ENCODE data around the gene VSIG10. TPM values are rescaled to one million over a fixed set of nuclear protein-coding genes. Genes with fewer than 3 reads are reported as not detected.

Gene VSIG10
- total and polyA plus RNA-seq, 5 donors from 2014 or later: 0.64 to 3.1 (median 1.8) TPM

GRCh38 chr12:118063576-118064391 is 40.0 kb downstream of the VSIG10 start:
- peak overlapping the region; percentile 71 to 94 (median 88) for H3K4me3 Mint-ChIP-seq
- no peaks in the 10 kb centered on the region for H3K9me3 ChIP-seq (ENCODE audit: control insufficient read depth in 2 of 2, low read length in 2 of 2)
- peaks cover 2% of the 10 kb centered on the region for H3K27me3 ChIP-seq (ENCODE audit: control insufficient read depth, insufficient read depth, low read length)
- peaks cover 16 to 63% (median 47%) of the 10 kb centered on the region in 4 donors for H3K4me1 Mint-ChIP-seq
- peaks cover 11% of the 10 kb centered on the region for H3K27me3 Mint-ChIP-seq
- H3K4me1 ChIP-seq (ENCODE audit: control insufficient read depth, insufficient read depth, low read length, poor library complexity, severe bottlenecking): peaks cover 48% of the 10 kb centered on the region
- no peaks in the 10 kb centered on the region for H3K36me3 Mint-ChIP-seq
- no peak overlapping the region for H3K27ac ChIP-seq (ENCODE audit: insufficient read depth, low read length, poor library complexity, severe bottlenecking)
- no peaks in the 10 kb centered on the region for H3K9me3 Mint-ChIP-seq
- peak overlapping the region in 2 of 3 donors; percentile 82 to 83 for H3K27ac Mint-ChIP-seq
- H3K36me3 ChIP-seq (ENCODE audit: control insufficient read depth, insufficient read depth, low read length): no peaks in the 10 kb centered on the region
- DNase-seq (no peak), ATAC-seq (ENCODE audit: low read depth in 2 of 2) (no peak)
- H3K4me3 ChIP-seq (ENCODE audit: low read depth, low read length): no peak overlapping the region

DNA sequence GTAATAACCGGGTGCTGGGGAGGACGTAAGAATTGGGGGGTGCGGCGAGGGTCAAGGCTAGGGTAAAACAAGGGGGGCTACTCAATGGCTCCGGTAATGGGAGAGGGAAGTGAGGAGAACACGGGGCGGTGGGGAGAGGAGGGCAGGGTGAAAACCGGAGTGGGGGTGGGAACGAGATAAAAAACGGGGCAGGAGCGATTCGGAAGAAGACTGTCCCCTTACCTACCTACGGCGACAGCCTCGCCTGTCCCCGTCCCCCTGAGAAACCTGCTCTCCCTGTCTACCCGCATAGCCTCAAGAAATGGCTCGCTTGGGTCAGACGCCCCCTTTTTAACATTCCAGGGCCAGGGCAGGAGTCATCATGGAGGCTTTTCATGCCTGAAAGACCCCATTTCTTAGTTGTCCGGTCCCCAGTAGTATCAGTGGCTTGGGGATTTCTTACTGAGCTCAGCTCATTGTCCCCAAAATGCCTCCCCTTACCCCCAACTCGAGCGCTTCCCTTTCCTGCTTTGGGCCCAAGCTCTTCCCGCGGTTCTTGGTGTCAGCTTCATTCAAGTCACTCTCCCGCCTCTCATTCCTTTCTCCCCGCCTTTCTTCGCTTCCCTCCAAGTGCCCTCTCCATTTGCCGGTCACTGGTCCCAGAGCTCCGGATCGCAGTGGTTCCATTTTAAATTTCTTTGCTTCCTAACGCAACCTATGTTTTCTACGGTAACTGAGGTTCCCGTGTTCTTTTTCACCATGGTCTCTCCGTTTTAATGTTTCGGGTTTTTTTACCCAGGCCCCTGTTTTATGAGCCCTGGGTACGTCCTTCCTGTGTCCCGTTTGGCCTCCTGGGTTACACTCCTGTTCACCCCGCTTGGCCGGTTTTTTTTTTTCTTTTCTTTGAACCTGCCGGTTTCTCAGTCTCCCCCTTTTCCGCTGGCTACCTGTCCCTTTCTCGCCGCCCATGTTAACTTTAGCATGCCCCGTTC is 41.7 kb downstream of the VSIG10 start:
- peaks cover 48% of the 10 kb centered on the region for H3K4me1 ChIP-seq (ENCODE audit: control insufficient read depth, insufficient read depth, low read length, poor library complexity, severe bottlenecking)
- Mint-ChIP-seq H3K4me1 (peaks cover 17 to 69% (median 48%) of the 10 kb centered on the region in 4 donors), H3K9me3 (no peaks in the 10 kb centered on the region), H3K36me3 (no peaks in the 10 kb centered on the region), H3K27me3 (peaks cover 7% of the 10 kb centered on the region), H3K4me3 (peak overlapping the region; percentile 88 to 97 (median 94)), H3K27ac (peak overlapping the region; percentile 82 to 92 (median 87))
- DNase-seq (peak in 1 of 3 donors; percentile 42), ATAC-seq (ENCODE audit: low read depth in 2 of 2) (no peak)
- peak overlapping the region; percentile 79 for H3K27ac ChIP-seq (ENCODE audit: insufficient read depth, low read length, poor library complexity, severe bottlenecking)
- H3K4me3 ChIP-seq (ENCODE audit: low read depth, low read length): peak overlapping the region; percentile 88
- peaks cover 2% of the 10 kb centered on the region for H3K27me3 ChIP-seq (ENCODE audit: control insufficient read depth, insufficient read depth, low read length)
- no peaks in the 10 kb centered on the region for H3K9me3 ChIP-seq (ENCODE audit: control insufficient read depth in 2 of 2, low read length in 2 of 2)
- no peaks in the 10 kb centered on the region for H3K36me3 ChIP-seq (ENCODE audit: control insufficient read depth, insufficient read depth, low read length)

- DNase-seq (peak; percentile 45 to 60 (median 55)), ATAC-seq (ENCODE audit: low read depth in 2 of 2) (peak; percentile 29 to 38)
- H3K9me3 Mint-ChIP-seq: no peaks in the 10 kb centered on the region
- peaks cover 7% of the 10 kb centered on the region for H3K27me3 Mint-ChIP-seq
- H3K27ac ChIP-seq (ENCODE audit: insufficient read depth, low read length, poor library complexity, severe bottlenecking): peak within 1 kb of the TSS; percentile 79
- H3K27me3 ChIP-seq (ENCODE audit: control insufficient read depth, insufficient read depth, low read length): peaks cover 2% of the 10 kb centered on the region
- peak within 1 kb of the TSS; percentile 88 for H3K4me3 ChIP-seq (ENCODE audit: low read depth, low read length)
- H3K4me1 ChIP-seq (ENCODE audit: control insufficient read depth, insufficient read depth, low read length, poor library complexity, severe bottlenecking): peaks cover 48% of the 10 kb centered on the region
- H3K4me1 Mint-ChIP-seq: peaks cover 17 to 68% (median 47%) of the 10 kb centered on the region in 4 donors
- H3K27ac Mint-ChIP-seq: peak within 1 kb of the TSS; percentile 88 to 97 (median 97)
- peak within 1 kb of the TSS; percentile 93 to 98 (median 95) for H3K4me3 Mint-ChIP-seq
- no peaks in the 10 kb centered on the region for H3K9me3 ChIP-seq (ENCODE audit: control insufficient read depth in 2 of 2, low read length in 2 of 2)
- no peaks in the 10 kb centered on the region for H3K36me3 Mint-ChIP-seq
- H3K36me3 ChIP-seq (ENCODE audit: control insufficient read depth, insufficient read depth, low read length): no peaks in the 10 kb centered on the region
These were observed 42.6 kb downstream of the VSIG10 start, which contains the start of gene WSB2 for GRCh38 chr12:118061011-118061872. Gene WSB2, minus strand, starts transcription at chr12:118061179. Its CDS starts 131 bp downstream, at chr12:118061048.

DNA sequence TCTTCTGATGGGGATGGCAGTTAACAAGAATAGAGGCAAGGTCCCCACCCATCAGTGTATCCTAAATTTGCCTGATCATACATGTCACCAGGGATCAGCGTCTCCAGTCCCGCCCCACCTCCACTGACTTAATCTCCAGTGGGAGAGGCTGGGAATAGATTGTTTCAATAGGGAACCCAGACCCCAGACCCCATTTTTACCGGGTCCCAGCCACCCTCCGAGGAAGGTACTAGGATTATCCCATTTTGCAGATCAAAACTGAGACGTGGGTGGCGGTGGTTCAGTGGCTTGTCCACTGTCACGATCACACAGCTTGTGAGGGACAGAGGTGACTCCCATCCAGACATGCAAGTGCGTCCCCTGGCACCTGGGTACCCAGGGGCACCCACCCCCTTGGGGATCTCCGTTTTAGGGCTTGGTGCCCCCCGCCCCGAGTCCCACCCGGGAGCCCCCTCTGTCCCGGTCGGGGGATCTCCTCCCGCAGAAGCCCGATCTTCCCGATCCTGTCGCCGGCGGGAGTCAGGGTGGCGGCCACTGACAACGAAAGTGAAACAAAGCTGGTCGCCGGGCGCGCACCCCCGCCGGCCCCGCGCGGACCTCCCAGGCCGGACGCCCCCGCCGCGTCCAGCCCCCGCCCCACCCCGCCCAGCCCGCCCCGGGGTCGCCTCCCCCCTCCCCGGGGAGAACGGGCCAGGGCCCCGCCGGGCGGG is 43.4 kb downstream of the VSIG10 start:
- Mint-ChIP-seq H3K4me1 (peaks cover 13 to 67% (median 48%) of the 10 kb centered on the region in 4 donors), H3K4me3 (peak overlapping the region; percentile 93 to 98 (median 94)), H3K36me3 (no peaks in the 10 kb centered on the region), H3K9me3 (no peaks in the 10 kb centered on the region), H3K27ac (peak overlapping the region; percentile 88 to 97 (median 97)), H3K27me3 (peaks cover 4% of the 10 kb centered on the region)
- peak; percentile 6 to 19 for ATAC-seq (ENCODE audit: low read depth in 2 of 2)
- Histone ChIP-seq H3K27ac (ENCODE audit: insufficient read depth, low read length, poor library complexity, severe bottlenecking) (peak overlapping the region; percentile 78), H3K4me1 (ENCODE audit: control insufficient read depth, insufficient read depth, low read length, poor library complexity, severe bottlenecking) (peaks cover 49% of the 10 kb centered on the region), H3K9me3 (ENCODE audit: control insufficient read depth in 2 of 2, low read length in 2 of 2) (no peaks in the 10 kb centered on the region), H3K36me3 (ENCODE audit: control insufficient read depth, insufficient read depth, low read length) (no peaks in the 10 kb centered on the region), H3K27me3 (ENCODE audit: control insufficient read depth, insufficient read depth, low read length) (peaks cover 2% of the 10 kb centered on the region), H3K4me3 (ENCODE audit: low read depth, low read length) (peak overlapping the region; percentile 77)
- peak; percentile 21 to 38 (median 32) for DNase-seq

GRCh38 chr12:118059341-118060191 is 44.2 kb downstream of the VSIG10 start:
- peaks cover 43% of the 10 kb centered on the region for H3K4me1 ChIP-seq (ENCODE audit: control insufficient read depth, insufficient read depth, low read length, poor library complexity, severe bottlenecking)
- no peaks in the 10 kb centered on the region for H3K27me3 Mint-ChIP-seq
- H3K27me3 ChIP-seq (ENCODE audit: control insufficient read depth, insufficient read depth, low read length): no peaks in the 10 kb centered on the region
- no peak for ATAC-seq (ENCODE audit: low read depth in 2 of 2)
- no peaks in the 10 kb centered on the region for H3K9me3 ChIP-seq (ENCODE audit: control insufficient read depth in 2 of 2, low read length in 2 of 2)
- no peaks in the 10 kb centered on the region for H3K36me3 Mint-ChIP-seq
- peaks cover 10 to 61% (median 45%) of the 10 kb centered on the region in 4 donors for H3K4me1 Mint-ChIP-seq
- H3K27ac Mint-ChIP-seq: peak overlapping the region; percentile 88 to 97 (median 97)
- peak overlapping the region; percentile 77 for H3K4me3 ChIP-seq (ENCODE audit: low read depth, low read length)
- H3K4me3 Mint-ChIP-seq: peak overlapping the region; percentile 93 to 98 (median 94)
- DNase-seq: peak in 1 of 3 donors; percentile 9
- H3K36me3 ChIP-seq (ENCODE audit: control insufficient read depth, insufficient read depth, low read length): no peaks in the 10 kb centered on the region
- H3K27ac ChIP-seq (ENCODE audit: insufficient read depth, low read length, poor library complexity, severe bottlenecking): peak overlapping the region; percentile 78
- no peaks in the 10 kb centered on the region for H3K9me3 Mint-ChIP-seq

DNA sequence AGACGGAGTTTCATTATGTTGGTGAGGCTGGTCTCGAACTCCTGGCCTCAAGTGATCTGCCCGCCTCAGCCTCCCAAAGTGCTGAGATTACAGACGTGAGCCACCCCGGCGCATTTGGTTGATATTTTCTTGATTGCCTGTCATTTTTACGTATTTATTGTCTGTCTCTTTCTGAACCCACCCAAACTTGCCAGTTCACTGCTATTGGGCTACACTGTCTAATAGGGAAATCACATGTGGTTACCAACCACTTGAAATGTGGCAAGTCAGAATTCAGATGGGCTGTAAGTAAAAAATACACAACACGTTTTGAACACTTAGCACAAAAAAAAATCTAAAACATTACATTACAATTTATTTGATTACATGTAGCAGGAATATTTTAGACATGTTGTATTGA is 44.9 kb downstream of the VSIG10 start:
- ATAC-seq (ENCODE audit: low read depth in 2 of 2) (no peak), DNase-seq (no peak)
- Histone ChIP-seq H3K4me1 (ENCODE audit: control insufficient read depth, insufficient read depth, low read length, poor library complexity, severe bottlenecking) (peaks cover 36% of the 10 kb centered on the region), H3K36me3 (ENCODE audit: control insufficient read depth, insufficient read depth, low read length) (no peaks in the 10 kb centered on the region), H3K27ac (ENCODE audit: insufficient read depth, low read length, poor library complexity, severe bottlenecking) (peak overlapping the region; percentile 24), H3K9me3 (ENCODE audit: control insufficient read depth in 2 of 2, low read length in 2 of 2) (no peaks in the 10 kb centered on the region), H3K27me3 (ENCODE audit: control insufficient read depth, insufficient read depth, low read length) (no peaks in the 10 kb centered on the region), H3K4me3 (ENCODE audit: low read depth, low read length) (no peak overlapping the region)
- peak overlapping the region; percentile 88 to 97 (median 97) for H3K27ac Mint-ChIP-seq
- H3K4me3 Mint-ChIP-seq: peak overlapping the region; percentile 93 to 98 (median 94)
- no peaks in the 10 kb centered on the region for H3K27me3 Mint-ChIP-seq
- H3K36me3 Mint-ChIP-seq: no peaks in the 10 kb centered on the region
- peaks cover 10 to 54% (median 40%) of the 10 kb centered on the region in 4 donors for H3K4me1 Mint-ChIP-seq
- no peaks in the 10 kb centered on the region for H3K9me3 Mint-ChIP-seq

All from CD4-positive, CD25-positive, alpha-beta regulatory T cell (primary cell).